MM.1S (cell line): ENCODE results near the gene PARD6B.

ENCODE experiments used
- DNase-seq: peaks from one replicate; pipeline ENCODE4 v3.0.0-alpha.2; 2015
- H2AFZ ChIP-seq: fragments of 300-600 bp; sonication (generic); 2 replicates; pipeline ENCODE4 v1.6.0; 2016; ENCODE audit warnings: antibody characterized with exemption, low read length
- H3F3A ChIP-seq: fragments of 300-600 bp; sonication (generic); 2 replicates; pipeline ENCODE4 v1.6.1; 2016; ENCODE audit warnings: mild to moderate bottlenecking, antibody characterized with exemption, low read length, moderate library complexity, mixed read lengths; ENCODE audit not compliant: insufficient read depth
- H3K27ac ChIP-seq: fragments of 300-600 bp; sonication (generic); 2 replicates; pipeline ENCODE4 v1.5.1; 2016; ENCODE audit warnings: mild to moderate bottlenecking, low read length
- H3K27me3 ChIP-seq: fragments of 300-600 bp; sonication (generic); replicated peaks from 2 replicates; pipeline ENCODE4 v1.6.0; 2016; ENCODE audit warnings: low read length; ENCODE audit not compliant: insufficient read depth
- H3K36me3 ChIP-seq: fragments of 300-600 bp; sonication (generic); replicated peaks from 2 replicates; pipeline ENCODE4 v1.6.1; 2016; ENCODE audit warnings: mild to moderate bottlenecking, low read length, mixed read lengths; ENCODE audit not compliant: insufficient read depth
- H3K4me1 ChIP-seq: fragments of 300-600 bp; sonication (generic); 2 replicates; pipeline ENCODE4 v1.6.1; 2016; ENCODE audit warnings: low read length, mixed read lengths
- H3K4me2 ChIP-seq: fragments of 300-600 bp; sonication (generic); 2 replicates; pipeline ENCODE4 v1.6.0; 2016; ENCODE audit warnings: low read depth, low read length
- H3K4me3 ChIP-seq: fragments of 300-600 bp; sonication (generic); 2 replicates; pipeline ENCODE4 v1.5.1; 2016; ENCODE audit warnings: low read length, mixed read lengths
- H3K79me2 ChIP-seq: fragments of 300-600 bp; sonication (generic); 2 replicates; pipeline ENCODE4 v1.6.1; 2016; ENCODE audit warnings: mixed run types, low read length, mixed read lengths
- H3K9ac ChIP-seq: fragments of 300-600 bp; sonication (generic); 2 replicates; pipeline ENCODE4 v1.6.1; 2016; ENCODE audit warnings: low read length, mixed read lengths
- H3K9me2 ChIP-seq: fragments of 300-600 bp; sonication (generic); replicated peaks from 2 replicates; pipeline ENCODE4 v1.6.1; 2016; ENCODE audit warnings: mild to moderate bottlenecking, low read length, mixed read lengths; ENCODE audit not compliant: insufficient read depth
- H3K9me3 ChIP-seq: fragments of 300-600 bp; sonication (generic); replicated peaks from 2 replicates; pipeline ENCODE4 v1.6.1; 2016; ENCODE audit warnings: mild to moderate bottlenecking, low read length, mixed read lengths; ENCODE audit not compliant: insufficient read depth
- H4K20me1 ChIP-seq: fragments of 300-600 bp; sonication (generic); 2 replicates; pipeline ENCODE4 v1.6.1; 2016; ENCODE audit warnings: mild to moderate bottlenecking, low read length, moderate library complexity, mixed read lengths; ENCODE audit not compliant: insufficient read depth
- EZH2 ChIP-seq: fragments of 300-600 bp; sonication (generic); optimal IDR thresholded peaks from 2 replicates; pipeline ENCODE3; 2017; ENCODE audit warnings: low read depth, mild to moderate bottlenecking, antibody characterized with exemption, low read length, mixed read lengths
- EZH2phosphoT487 ChIP-seq: fragments of 300-600 bp; sonication (generic); IDR thresholded peaks from 2 replicates; pipeline ENCODE4 v1.6.1; 2018; ENCODE audit warnings: antibody characterized with exemption, low read length
- TF ChIP-seq, protein P1 (sequence below): fragments of 300-600 bp; sonication (generic); IDR thresholded peaks from 2 replicates; pipeline ENCODE4 v1.5.1; 2016; ENCODE audit warnings: antibody characterized with exemption, low read length, mixed read lengths

PARD6B gene

DNA sequence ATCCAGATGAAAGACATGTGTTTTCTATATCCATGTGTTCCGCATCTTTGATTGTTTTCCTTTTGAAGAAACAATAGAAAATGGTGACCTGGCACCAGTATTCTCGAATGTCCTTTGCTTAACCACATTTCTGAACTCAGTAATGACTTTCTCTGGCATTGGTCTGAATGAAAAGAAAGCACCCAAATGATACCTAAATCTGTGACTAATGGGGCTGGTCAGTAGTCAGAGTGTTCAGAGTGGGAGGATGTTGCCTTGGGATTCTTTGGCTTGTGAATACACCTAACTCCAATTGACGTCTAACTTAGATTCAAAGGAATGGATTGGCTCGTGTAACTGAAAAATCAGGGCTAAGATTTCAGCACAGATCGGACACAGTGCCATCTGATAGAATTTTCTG lies 27.1 kb downstream of the PARD6B start:
- Histone ChIP-seq H3F3A (no peaks in the 10 kb centered on the region), H3K79me2 (no peaks in the 10 kb centered on the region), H3K4me2 (no peak overlapping the region), H3K9ac (no peak overlapping the region), H3K36me3 (no peaks in the 10 kb centered on the region), H4K20me1 (no peaks in the 10 kb centered on the region), H3K9me2 (no peaks in the 10 kb centered on the region), H3K27ac (no peak overlapping the region), H3K4me1 (no peaks in the 10 kb centered on the region), H3K4me3 (no peak overlapping the region), H3K9me3 (no peaks in the 10 kb centered on the region), H3K27me3 (no peaks in the 10 kb centered on the region), H2AFZ (no peak overlapping the region)
- DNase-seq: no peak
- TF ChIP-seq EZH2phosphoT487 (no peak), EZH2 (no peak)
- TF ChIP-seq, protein P1, sequence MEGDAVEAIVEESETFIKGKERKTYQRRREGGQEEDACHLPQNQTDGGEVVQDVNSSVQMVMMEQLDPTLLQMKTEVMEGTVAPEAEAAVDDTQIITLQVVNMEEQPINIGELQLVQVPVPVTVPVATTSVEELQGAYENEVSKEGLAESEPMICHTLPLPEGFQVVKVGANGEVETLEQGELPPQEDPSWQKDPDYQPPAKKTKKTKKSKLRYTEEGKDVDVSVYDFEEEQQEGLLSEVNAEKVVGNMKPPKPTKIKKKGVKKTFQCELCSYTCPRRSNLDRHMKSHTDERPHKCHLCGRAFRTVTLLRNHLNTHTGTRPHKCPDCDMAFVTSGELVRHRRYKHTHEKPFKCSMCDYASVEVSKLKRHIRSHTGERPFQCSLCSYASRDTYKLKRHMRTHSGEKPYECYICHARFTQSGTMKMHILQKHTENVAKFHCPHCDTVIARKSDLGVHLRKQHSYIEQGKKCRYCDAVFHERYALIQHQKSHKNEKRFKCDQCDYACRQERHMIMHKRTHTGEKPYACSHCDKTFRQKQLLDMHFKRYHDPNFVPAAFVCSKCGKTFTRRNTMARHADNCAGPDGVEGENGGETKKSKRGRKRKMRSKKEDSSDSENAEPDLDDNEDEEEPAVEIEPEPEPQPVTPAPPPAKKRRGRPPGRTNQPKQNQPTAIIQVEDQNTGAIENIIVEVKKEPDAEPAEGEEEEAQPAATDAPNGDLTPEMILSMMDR: no peak

- no peak overlapping the region for H3K9ac ChIP-seq
- no peak for DNase-seq
- H3K4me2 ChIP-seq: no peak overlapping the region
- H3K9me3 ChIP-seq: no peaks in the 10 kb centered on the region
- no peaks in the 10 kb centered on the region for H3K79me2 ChIP-seq
- H3K27me3 ChIP-seq: no peaks in the 10 kb centered on the region
- H3K4me3 ChIP-seq: no peak overlapping the region
- H3K9me2 ChIP-seq: no peaks in the 10 kb centered on the region
- H4K20me1 ChIP-seq: no peaks in the 10 kb centered on the region
- no peaks in the 10 kb centered on the region for H3F3A ChIP-seq
- H3K36me3 ChIP-seq: no peaks in the 10 kb centered on the region
- H3K27ac ChIP-seq: no peak overlapping the region
- H3K4me1 ChIP-seq: no peaks in the 10 kb centered on the region
- TF ChIP-seq EZH2 (no peak), EZH2phosphoT487 (no peak)
- H2AFZ ChIP-seq: no peak overlapping the region
Measured at GRCh38 chr20:50758992-50759391, 27.6 kb downstream of the PARD6B start.

DNA sequence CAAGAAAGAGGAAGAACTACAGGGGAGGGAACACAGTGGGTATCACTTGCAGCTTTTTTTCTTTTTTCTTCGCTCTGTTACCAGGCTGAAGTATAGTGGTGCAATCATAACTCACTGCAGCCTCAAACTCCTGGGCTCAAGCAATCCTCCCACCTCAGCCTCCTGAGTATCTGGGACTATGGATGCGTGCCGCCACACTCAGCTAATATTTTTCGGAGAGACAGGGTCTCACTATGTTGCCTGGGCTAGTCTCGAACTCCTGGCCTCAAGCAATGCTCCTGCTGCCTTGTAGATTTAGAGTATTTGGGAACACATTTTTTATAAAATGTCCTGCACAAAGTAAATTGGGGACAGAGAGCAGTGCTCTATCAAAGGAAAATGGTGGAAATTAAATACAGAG lies 28.3 kb downstream of the PARD6B start:
- Histone ChIP-seq H3K27me3 (no peaks in the 10 kb centered on the region), H3K4me3 (no peak overlapping the region), H2AFZ (no peak overlapping the region), H3F3A (no peaks in the 10 kb centered on the region), H3K27ac (no peak overlapping the region), H3K4me2 (no peak overlapping the region), H4K20me1 (no peaks in the 10 kb centered on the region), H3K36me3 (no peaks in the 10 kb centered on the region), H3K9ac (no peak overlapping the region), H3K9me2 (no peaks in the 10 kb centered on the region), H3K4me1 (no peaks in the 10 kb centered on the region), H3K79me2 (no peaks in the 10 kb centered on the region), H3K9me3 (no peaks in the 10 kb centered on the region)
- TF ChIP-seq, protein P1: no peak
- TF ChIP-seq EZH2 (no peak), EZH2phosphoT487 (no peak)
- no peak for DNase-seq

DNA sequence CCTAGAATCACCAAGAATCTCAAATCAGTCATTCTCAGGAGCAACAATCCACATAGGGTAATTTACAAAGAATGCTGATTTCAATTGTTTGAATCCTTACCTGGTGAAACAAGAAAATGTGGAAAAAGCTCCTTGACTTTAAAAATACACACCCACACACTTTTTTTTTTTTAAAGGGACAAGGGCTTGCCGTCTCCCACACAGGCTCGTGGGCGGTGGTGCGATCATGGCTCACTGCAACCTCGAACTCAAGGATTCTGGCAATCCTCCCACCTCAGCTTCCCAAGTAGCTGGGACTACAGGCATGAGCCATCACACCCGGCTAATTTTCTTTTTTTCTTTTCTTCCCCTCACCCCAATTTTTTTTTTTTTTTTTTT lies 30.7 kb downstream of the PARD6B start:
- H3K9ac ChIP-seq: no peak overlapping the region
- no peaks in the 10 kb centered on the region for H3K27me3 ChIP-seq
- H3K4me2 ChIP-seq: no peak overlapping the region
- TF ChIP-seq EZH2phosphoT487 (no peak), EZH2 (no peak)
- TF ChIP-seq, protein P1: no peak
- no peak for DNase-seq
- no peaks in the 10 kb centered on the region for H3K4me1 ChIP-seq
- H3K79me2 ChIP-seq: no peaks in the 10 kb centered on the region
- H3K27ac ChIP-seq: no peak overlapping the region
- no peak overlapping the region for H2AFZ ChIP-seq
- H3K4me3 ChIP-seq: no peak overlapping the region
- H3K9me2 ChIP-seq: no peaks in the 10 kb centered on the region
- no peaks in the 10 kb centered on the region for H3K9me3 ChIP-seq
- H3K36me3 ChIP-seq: no peaks in the 10 kb centered on the region
- H4K20me1 ChIP-seq: no peaks in the 10 kb centered on the region
- H3F3A ChIP-seq: no peaks in the 10 kb centered on the region
